H9 (cell line): ENCODE results near the gene OCLN. TPM values are rescaled to one million over a fixed set of nuclear protein-coding genes. Genes with fewer than 3 reads are reported as not detected.

ENCODE experiments used
- DNase-seq: peaks from one replicate; pipeline ENCODE4 v3.0.0-alpha.2; 2017
- H2AFZ ChIP-seq: one replicate; pipeline ENCODE4 v1.6.1; 2013; ENCODE audit warnings: mild to moderate bottlenecking, low read length, control low read depth, moderate library complexity
- H2AK5ac ChIP-seq: 2 replicates; pipeline ENCODE4 v1.6.1; 2013; ENCODE audit warnings: low read length, control low read depth, mixed read lengths; ENCODE audit not compliant: insufficient read length
- H2BK120ac ChIP-seq: one replicate; pipeline ENCODE4 v1.6.1; 2013; ENCODE audit warnings: low read depth, mild to moderate bottlenecking, low read length, control low read depth, inconsistent platforms; ENCODE audit not compliant: poor library complexity, severe bottlenecking
- H2BK12ac ChIP-seq: 2 replicates; pipeline ENCODE4 v1.6.1; 2013; ENCODE audit warnings: low read length, control low read depth, mixed read lengths, low read depth; ENCODE audit not compliant: insufficient read length
- H2BK15ac ChIP-seq: 2 replicates; pipeline ENCODE4 v1.6.1; 2013; ENCODE audit warnings: low read depth, low read length, control low read depth
- H2BK20ac ChIP-seq: one replicate; pipeline ENCODE4 v1.6.1; 2013; ENCODE audit warnings: low read depth, mild to moderate bottlenecking, low read length, control low read depth, inconsistent platforms; ENCODE audit not compliant: poor library complexity, severe bottlenecking
- H2BK5ac ChIP-seq: 2 replicates; pipeline ENCODE4 v1.6.1; 2013; ENCODE audit warnings: low read length, control low read depth, mixed read lengths; ENCODE audit not compliant: insufficient read length
- H3K14ac ChIP-seq: 2 replicates; pipeline ENCODE4 v1.6.1; 2013; ENCODE audit warnings: low read length, control low read depth; ENCODE audit not compliant: insufficient read depth
- H3K18ac ChIP-seq: 2 replicates; pipeline ENCODE4 v1.6.1; 2013; ENCODE audit warnings: low read depth, mild to moderate bottlenecking, mixed read lengths, low read length, control low read depth; ENCODE audit not compliant: insufficient read length
- H3K23ac ChIP-seq: 2 replicates; pipeline ENCODE4 v1.6.1; 2013; ENCODE audit warnings: low read length, control low read depth, mixed read lengths, low read depth; ENCODE audit not compliant: insufficient read length
- H3K23me2 ChIP-seq: 2 replicates; pipeline ENCODE4 v1.6.1; 2013; ENCODE audit warnings: low read depth, mild to moderate bottlenecking, mixed read lengths, low read length, control low read depth; ENCODE audit not compliant: insufficient read length, poor library complexity, severe bottlenecking
- H3K27ac ChIP-seq: 2 replicates; pipeline ENCODE4 v1.5.1; 2013; ENCODE audit warnings: low read length, control low read depth, mixed read lengths, low read depth; ENCODE audit not compliant: insufficient read length
- H3K27me3 ChIP-seq: 2 replicates; pipeline ENCODE4 v1.6.1; 2013; ENCODE audit warnings: low read length, control low read depth, inconsistent platforms; ENCODE audit not compliant: insufficient read depth
- H3K4ac ChIP-seq: 2 replicates; pipeline ENCODE4 v1.6.1; 2013; ENCODE audit warnings: low read depth, mild to moderate bottlenecking, control low read depth, inconsistent platforms, low read length, moderate library complexity
- H3K4me1 ChIP-seq: 2 replicates; pipeline ENCODE4 v1.6.1; 2013; ENCODE audit warnings: low read length, control low read depth, inconsistent platforms; ENCODE audit not compliant: insufficient read depth
- H3K4me2 ChIP-seq: 2 replicates; pipeline ENCODE4 v1.6.1; 2013; ENCODE audit warnings: low read length, control low read depth, mixed read lengths; ENCODE audit not compliant: insufficient read length, insufficient read depth
- H3K56ac ChIP-seq: 2 replicates; pipeline ENCODE4 v1.6.1; 2013; ENCODE audit warnings: low read depth, mild to moderate bottlenecking, mixed read lengths, low read length, control low read depth; ENCODE audit not compliant: insufficient read length
- H3K79me1 ChIP-seq: 2 replicates; pipeline ENCODE4 v1.6.1; 2013; ENCODE audit warnings: low read depth, mild to moderate bottlenecking, moderate library complexity, low read length, control low read depth, inconsistent platforms; ENCODE audit not compliant: insufficient read depth, poor library complexity, severe bottlenecking
- H3K79me2 ChIP-seq: 2 replicates; pipeline ENCODE4 v1.6.1; 2013; ENCODE audit warnings: low read length, control low read depth, inconsistent platforms; ENCODE audit not compliant: insufficient read depth
- H3K9ac ChIP-seq: 2 replicates; pipeline ENCODE4 v1.6.1; 2013; ENCODE audit warnings: low read length, control low read depth, mixed read lengths; ENCODE audit not compliant: insufficient read length; ENCODE audit errors: extremely low read depth
- H3K9me3 ChIP-seq: one replicate; pipeline ENCODE4 v1.6.1; 2013; ENCODE audit warnings: low read depth, low read length, inconsistent platforms; ENCODE audit not compliant: control insufficient read depth
- H3T11ph ChIP-seq: one replicate; pipeline ENCODE4 v1.6.1; 2013; ENCODE audit warnings: mild to moderate bottlenecking, low read length, control low read depth, inconsistent platforms
- H4K20me1 ChIP-seq: one replicate; pipeline ENCODE4 v1.6.1; 2013; ENCODE audit not compliant: control insufficient read depth, insufficient read length, insufficient read depth
- H4K5ac ChIP-seq: 2 replicates; pipeline ENCODE4 v1.6.1; 2013; ENCODE audit warnings: low read depth, mild to moderate bottlenecking, mixed read lengths, low read length, control low read depth; ENCODE audit not compliant: insufficient read length
- H4K8ac ChIP-seq: replicated peaks from 2 replicates; pipeline ENCODE4 v1.6.1; 2013; ENCODE audit warnings: low read length, control low read depth, mixed read lengths, low read depth; ENCODE audit not compliant: insufficient read length
- H4K91ac ChIP-seq: 2 replicates; pipeline ENCODE4 v1.6.1; 2013; ENCODE audit warnings: low read depth, mild to moderate bottlenecking, moderate library complexity, mixed read lengths, low read length, control low read depth; ENCODE audit not compliant: insufficient read length
- H3K27ac Mint-ChIP-seq, 3 experiments: 2 replicates in 2 of 3; 3 replicates in 1 of 3; pipeline ENCODE4 v1.8.0; 2020 to 2021; ENCODE audit warnings: mixed read lengths in 3 of 3, mild to moderate bottlenecking in 1 of 3, moderate library complexity in 1 of 3
- H3K27me3 Mint-ChIP-seq: 2 replicates; pipeline ENCODE4 v1.8.0; 2021; ENCODE audit warnings: low read depth, mild to moderate bottlenecking, moderate library complexity, mixed read lengths
- H3K36me3 Mint-ChIP-seq, 3 experiments: 2 replicates in 2 of 3; 3 replicates in 1 of 3; pipeline ENCODE4 v1.8.0; 2020 to 2021; ENCODE audit warnings: low read depth in 3 of 3, mixed read lengths in 3 of 3; ENCODE audit not compliant: insufficient read depth in 1 of 3
- H3K4me1 Mint-ChIP-seq, 2 experiments: 2 replicates each; pipeline ENCODE4 v1.8.0; 2020; ENCODE audit warnings: mixed read lengths in 2 of 2
- H3K4me3 Mint-ChIP-seq, 2 experiments: 2 replicates in 1 of 2; 3 replicates in 1 of 2; pipeline ENCODE4 v1.8.0; 2020 to 2021; ENCODE audit warnings: mild to moderate bottlenecking in 2 of 2, mixed read lengths in 2 of 2, moderate library complexity in 1 of 2
- H3K9me3 Mint-ChIP-seq, 2 experiments: 2 replicates in 1 of 2; 3 replicates in 1 of 2; pipeline ENCODE4 v1.8.0; 2020; ENCODE audit warnings: mild to moderate bottlenecking in 2 of 2, mixed read lengths in 2 of 2, moderate library complexity in 1 of 2
- CTCF ChIP-seq: fragments of 200-600 bp; sonication (generic); conservative IDR thresholded peaks from 3 replicates; pipeline ENCODE4 v1.8.0; 2021; ENCODE audit warnings: antibody characterized with exemption, mild to moderate bottlenecking
- WGBS: extraction: QIAGEN DNeasy Blood & Tissue Kit; methylation state at CpG from one replicate; pipeline ENCODE4 v1.1.7; 2013; ENCODE audit warnings: missing lambda C conversion rate, low lambda C conversion rate, mixed read lengths; ENCODE audit not compliant: insufficient read length; ENCODE audit errors: extremely low coverage; 5-methylcytosine and 5-hydroxymethylcytosine counted together
- total RNA-seq: library from RNA; stranded (reverse); gene quantifications from 2 replicates; pipeline ENCODE4 v1.2.1, GENCODE V29; 2021

OCLN gene
- total RNA-seq, 1 experiment from 2014 or later: 109 TPM

DNA sequence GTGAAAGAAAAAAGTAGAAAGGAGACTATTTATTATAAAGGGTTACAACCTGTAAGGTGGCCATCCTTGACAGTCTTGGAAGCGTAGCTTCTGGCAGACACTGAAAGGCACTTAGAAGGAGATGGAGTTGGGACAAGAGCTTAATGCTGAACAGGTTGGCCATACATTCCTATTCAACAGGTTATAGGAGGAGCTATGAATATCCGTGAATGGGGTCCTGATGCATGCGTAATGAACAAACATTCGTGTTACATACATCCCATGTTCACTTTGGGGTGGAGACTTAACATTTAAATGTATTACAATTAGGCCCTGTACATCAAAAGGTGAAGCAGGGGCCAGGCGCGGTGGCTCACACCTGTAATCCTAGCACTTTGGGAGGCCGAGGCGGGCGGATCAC lies 34.1 kb downstream of the OCLN start:
- H2AK5ac ChIP-seq: no peak overlapping the region
- no peaks in the 10 kb centered on the region for H3K27me3 Mint-ChIP-seq
- H3K18ac ChIP-seq: no peak overlapping the region
- no peaks in the 10 kb centered on the region for H3K79me1 ChIP-seq
- no peak overlapping the region for H3T11ph ChIP-seq
- no CpG with 5 or more reads among the region's 9 CpGs for WGBS
- H3K23ac ChIP-seq: no peak overlapping the region
- no peak overlapping the region for H2BK120ac ChIP-seq
- H3K4me3 Mint-ChIP-seq: no peak overlapping the region
- H4K8ac ChIP-seq: no peak overlapping the region
- no peak overlapping the region for H2BK12ac ChIP-seq
- no peak overlapping the region for H2BK15ac ChIP-seq
- no peak overlapping the region for H2AFZ ChIP-seq
- H3K9ac ChIP-seq: no peak overlapping the region
- no peak overlapping the region for H3K4ac ChIP-seq
- no peak overlapping the region for H3K4me2 ChIP-seq
- peaks cover 3% of the 10 kb centered on the region; the same call in 1 of the 2 replicates for H3K4me1 ChIP-seq
- H4K5ac ChIP-seq: no peak overlapping the region
- H2BK5ac ChIP-seq: no peak overlapping the region
- no peaks in the 10 kb centered on the region for H3K27me3 ChIP-seq
- H3K14ac ChIP-seq: no peak overlapping the region
- no peak for TF ChIP-seq CTCF
- no peak for DNase-seq
- H3K4me1 Mint-ChIP-seq: peaks cover 28 to 32% of the 10 kb centered on the region in 2 experiments
- no peak overlapping the region for H2BK20ac ChIP-seq
- H4K91ac ChIP-seq: no peak overlapping the region
- no peaks in the 10 kb centered on the region for H3K23me2 ChIP-seq
- no peak overlapping the region for H3K56ac ChIP-seq
- H3K9me3 ChIP-seq: no peaks in the 10 kb centered on the region
- H3K9me3 Mint-ChIP-seq: no peaks in the 10 kb centered on the region
- no peak overlapping the region for H3K27ac ChIP-seq
- peak overlapping the region in 1 of 3 experiments; percentile 33; a peak in 2 of 7 replicates for H3K27ac Mint-ChIP-seq
- H4K20me1 ChIP-seq: no peaks in the 10 kb centered on the region
- H3K79me2 ChIP-seq: no peaks in the 10 kb centered on the region
- peaks cover 9 to 32% (median 21%) of the 10 kb centered on the region in 3 experiments; a peak in 6 of 7 replicates for H3K36me3 Mint-ChIP-seq
